Transverse colon (tissue), 4 donors: ENCODE measurements around the gene LARGE1.

Experiments used
- EP300 ChIP-seq: sonication (generic); formaldehyde crosslinking; IDR thresholded peaks from one replicate; pipeline ENCODE4 v1.6.1; 2017; ENCODE audit warnings: antibody characterized with exemption, low read depth
- POLR2A ChIP-seq: fragments of 450-650 bp; IDR thresholded peaks from one replicate; pipeline ENCODE4 v1.6.1; 2016; ENCODE audit warnings: antibody characterized with exemption, mild to moderate bottlenecking, moderate library complexity
- POLR2AphosphoS5 ChIP-seq, 3 donors: sonication (generic); formaldehyde crosslinking; IDR thresholded peaks; one replicate each; pipeline ENCODE4 v1.6.1; 2016; ENCODE audit warnings: antibody characterized with exemption in 3 of 3
- TF ChIP-seq, protein P1 (sequence below), 5 experiments: fragments of 200-600 bp in 3 of 5; fragments of 450-650 bp in 2 of 5; sonication (generic) in 3 of 5; IDR thresholded peaks; 1 replicate in 2 of 5; 2 replicates in 3 of 5; pipeline ENCODE4 v1.5.1; 2016 to 2017; ENCODE audit warnings: antibody characterized with exemption in 5 of 5, inconsistent platforms in 3 of 5, mild to moderate bottlenecking in 2 of 5, moderate library complexity in 1 of 5

- TF ChIP-seq, protein P1, sequence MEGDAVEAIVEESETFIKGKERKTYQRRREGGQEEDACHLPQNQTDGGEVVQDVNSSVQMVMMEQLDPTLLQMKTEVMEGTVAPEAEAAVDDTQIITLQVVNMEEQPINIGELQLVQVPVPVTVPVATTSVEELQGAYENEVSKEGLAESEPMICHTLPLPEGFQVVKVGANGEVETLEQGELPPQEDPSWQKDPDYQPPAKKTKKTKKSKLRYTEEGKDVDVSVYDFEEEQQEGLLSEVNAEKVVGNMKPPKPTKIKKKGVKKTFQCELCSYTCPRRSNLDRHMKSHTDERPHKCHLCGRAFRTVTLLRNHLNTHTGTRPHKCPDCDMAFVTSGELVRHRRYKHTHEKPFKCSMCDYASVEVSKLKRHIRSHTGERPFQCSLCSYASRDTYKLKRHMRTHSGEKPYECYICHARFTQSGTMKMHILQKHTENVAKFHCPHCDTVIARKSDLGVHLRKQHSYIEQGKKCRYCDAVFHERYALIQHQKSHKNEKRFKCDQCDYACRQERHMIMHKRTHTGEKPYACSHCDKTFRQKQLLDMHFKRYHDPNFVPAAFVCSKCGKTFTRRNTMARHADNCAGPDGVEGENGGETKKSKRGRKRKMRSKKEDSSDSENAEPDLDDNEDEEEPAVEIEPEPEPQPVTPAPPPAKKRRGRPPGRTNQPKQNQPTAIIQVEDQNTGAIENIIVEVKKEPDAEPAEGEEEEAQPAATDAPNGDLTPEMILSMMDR (IDR thresholded peaks at IDR 0.05): no peak
- TF ChIP-seq POLR2A (no peak), POLR2AphosphoS5 (IDR thresholded peaks at IDR 0.05) (no peak), EP300 (no peak)
Measured at GRCh38 chr22:33793475-33793874, 126.8 kb downstream of the LARGE1 start.
